AG09309 (cell line): ENCODE measurements around the gene RBM23.

ENCODE experiments used
- DNase-seq: peaks from one replicate; pipeline ENCODE4 v3.0.0-alpha.2; 2010; ENCODE audit warnings: low read depth
- H3K4me3 ChIP-seq: 2 replicates; pipeline ENCODE4 v1.5.1; 2011; ENCODE audit warnings: mild to moderate bottlenecking, low read depth, low read length, moderate library complexity; ENCODE audit not compliant: control insufficient read depth
- CTCF ChIP-seq: IDR thresholded peaks from 2 replicates; pipeline ENCODE4 v1.5.1; 2011; ENCODE audit warnings: mild to moderate bottlenecking, low read depth, low read length, inconsistent platforms; ENCODE audit not compliant: insufficient read depth, control insufficient read depth; ENCODE audit errors: missing control alignments

RBM23 gene

DNA sequence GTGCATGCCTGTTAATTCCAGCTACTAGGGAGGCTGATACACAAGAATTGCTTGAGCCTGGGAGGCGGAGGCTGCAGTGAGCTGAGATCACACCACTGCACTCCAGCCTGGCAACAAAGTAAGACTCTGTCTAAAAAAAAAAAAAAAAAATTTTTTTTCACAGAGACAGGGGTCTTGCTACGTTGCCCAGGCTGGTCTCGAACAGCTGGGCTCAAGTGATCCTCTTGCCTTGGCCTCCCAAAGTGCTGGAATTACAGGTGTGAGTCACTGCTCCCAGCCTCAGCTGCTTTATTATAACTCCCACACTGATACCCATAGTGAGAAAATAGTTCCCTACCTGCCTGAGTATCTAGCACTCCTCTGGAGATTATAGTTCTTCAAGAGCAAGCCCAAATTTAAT, 26.7 kb upstream of the RBM23 start:
- no peak for TF ChIP-seq CTCF
- no peak for DNase-seq
- no peak overlapping the region for H3K4me3 ChIP-seq

- no peak overlapping the region for H3K4me3 ChIP-seq
- peak; percentile 28 for DNase-seq
- TF ChIP-seq CTCF, result no peak
Measured at GRCh38 chr14:22939684-22940083, 20.7 kb upstream of the RBM23 start.

GRCh38 chr14:22935156-22935555, 16.2 kb upstream of the RBM23 start:
- DNase-seq, result no peak
- no peak overlapping the region for H3K4me3 ChIP-seq
- no peak for TF ChIP-seq CTCF

- no peak overlapping the region for H3K4me3 ChIP-seq
- no peak for TF ChIP-seq CTCF
- DNase-seq, result no peak
Measured at GRCh38 chr14:22932146-22932545, 13.2 kb upstream of the RBM23 start.

DNA sequence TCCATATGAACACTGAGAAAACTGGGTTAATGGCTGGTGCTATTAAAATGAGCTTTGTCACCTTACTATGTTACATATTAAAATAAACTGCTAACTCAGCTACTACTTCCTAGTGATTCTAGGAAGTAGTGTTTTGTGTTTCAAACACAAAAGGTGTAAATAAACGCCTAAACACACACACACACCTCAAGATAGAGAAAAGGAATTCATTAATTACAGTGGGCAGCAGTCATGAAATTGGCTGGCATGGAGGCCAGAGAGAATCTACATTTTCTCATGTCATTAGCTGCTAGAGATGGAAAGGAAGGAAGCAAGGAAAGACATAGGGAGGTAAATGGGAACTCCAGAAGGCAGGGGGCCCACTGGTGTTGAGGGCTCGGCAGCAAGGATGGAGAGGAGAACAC, 11.0 kb upstream of the RBM23 start:
- peak overlapping the region; percentile 47 for H3K4me3 ChIP-seq
- DNase-seq, result no peak
- TF ChIP-seq CTCF, result no peak

- DNase-seq, result peak; percentile 99
- H3K4me3 ChIP-seq, result peak within 1 kb of the TSS; percentile 95
- no peak for TF ChIP-seq CTCF
Measured at GRCh38 chr14:22929104-22929960, 10.4 kb upstream of the RBM23 start, which contains the start of gene PRMT5. Gene PRMT5 (minus strand): TSS chr14:22929376. CDS start chr14:22929361, 15 bp downstream.
